Skeletal muscle cell (primary cell): ENCODE measurements around the gene MID1.

Experiments
- DNase-seq: peaks from one replicate; pipeline ENCODE4 v3.0.0-alpha.2; 2010; ENCODE audit warnings: low read depth
- H3K4me3 ChIP-seq: 2 replicates; pipeline ENCODE4 v1.5.1; 2011; ENCODE audit warnings: low read depth, mild to moderate bottlenecking, control low read depth, low read length, moderate library complexity

Gene MID1

DNA sequence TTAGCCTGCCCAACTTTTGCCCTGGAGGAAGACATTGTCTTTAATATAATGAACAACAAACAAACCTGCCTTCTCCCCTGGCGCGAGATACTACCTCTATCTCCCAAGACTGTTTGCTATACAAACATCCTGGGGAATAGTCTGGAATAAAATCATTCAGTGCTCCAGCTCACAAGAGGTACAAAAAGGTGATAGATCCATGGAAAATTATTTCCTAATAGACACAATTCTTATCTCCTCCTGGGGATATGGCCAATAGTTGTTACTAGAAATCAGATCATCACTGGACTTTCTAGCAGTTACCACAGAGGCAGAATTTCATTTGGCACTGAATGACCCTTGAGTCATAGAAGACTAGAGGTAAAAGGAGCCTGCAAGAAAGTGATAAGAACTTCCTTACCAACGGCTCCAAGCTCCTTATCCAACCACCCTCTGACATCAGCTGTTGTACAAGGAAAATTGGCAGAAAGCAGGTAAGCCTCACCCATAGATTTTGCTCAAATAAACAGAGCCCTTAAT, 38.1 kb downstream of the MID1 start:
- no peak overlapping the region for H3K4me3 ChIP-seq
- no peak for DNase-seq

DNA sequence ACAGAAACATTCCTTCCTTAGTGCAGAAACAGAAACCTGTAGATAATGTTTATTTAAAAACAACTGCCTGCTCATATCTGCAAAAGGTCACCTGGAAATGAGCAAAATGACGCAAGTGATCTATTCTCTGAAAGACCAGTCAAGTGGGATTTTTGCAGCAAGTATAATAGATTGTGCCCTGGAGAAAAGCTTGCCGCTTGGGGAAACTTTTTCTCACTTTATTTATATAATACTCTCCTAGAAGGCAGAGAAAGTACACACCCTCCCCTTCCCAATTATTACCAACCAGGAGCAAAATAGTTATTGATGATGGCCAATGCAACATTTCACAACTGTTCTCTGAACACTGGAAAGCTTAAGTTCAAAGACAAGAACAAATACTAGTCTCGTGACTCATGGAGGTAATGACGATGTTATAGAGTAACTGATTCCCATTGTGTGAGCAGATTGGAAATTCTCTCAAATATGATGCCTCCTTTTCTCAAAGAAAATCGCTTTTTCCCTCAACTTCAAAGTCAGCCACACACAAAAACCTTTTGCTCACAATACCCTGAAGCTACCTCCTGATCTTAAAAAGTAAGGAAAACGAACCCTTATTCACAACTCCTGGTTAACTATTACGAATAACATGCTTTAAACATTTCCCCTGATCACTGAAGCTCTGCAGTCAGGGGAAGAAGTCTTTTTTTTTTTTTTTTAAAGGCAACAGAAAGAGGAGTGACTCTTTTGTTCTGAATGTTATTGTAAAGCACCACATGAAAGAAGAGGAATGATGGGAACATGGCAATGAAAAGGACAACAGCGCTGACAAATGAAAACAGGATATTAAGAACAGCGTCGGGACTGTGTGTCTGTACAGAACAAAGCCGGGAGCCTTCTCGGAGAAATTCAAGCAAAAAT, 41.0 kb downstream of the MID1 start:
- no peak overlapping the region for H3K4me3 ChIP-seq
- peak; percentile 65 for DNase-seq

DNA sequence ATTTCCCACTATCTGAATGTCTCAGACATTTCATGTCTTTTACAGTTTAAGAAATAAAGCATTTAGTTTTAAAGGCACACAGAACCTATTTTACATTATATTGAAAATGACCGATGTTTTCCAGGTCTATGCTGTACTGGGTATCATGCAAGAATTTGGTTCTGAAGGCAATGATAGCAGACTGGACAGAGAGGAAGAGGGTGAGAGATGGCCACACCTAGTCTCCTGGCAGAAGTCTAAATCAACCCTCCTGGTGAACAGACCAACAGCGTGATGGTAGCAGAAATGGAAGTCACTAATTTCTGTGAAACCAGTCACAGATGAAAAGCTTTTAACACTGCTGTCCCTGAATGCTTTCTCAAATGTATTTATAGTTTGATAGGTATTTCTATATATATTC, 41.9 kb downstream of the MID1 start:
- DNase-seq: no peak
- no peak overlapping the region for H3K4me3 ChIP-seq

DNA sequence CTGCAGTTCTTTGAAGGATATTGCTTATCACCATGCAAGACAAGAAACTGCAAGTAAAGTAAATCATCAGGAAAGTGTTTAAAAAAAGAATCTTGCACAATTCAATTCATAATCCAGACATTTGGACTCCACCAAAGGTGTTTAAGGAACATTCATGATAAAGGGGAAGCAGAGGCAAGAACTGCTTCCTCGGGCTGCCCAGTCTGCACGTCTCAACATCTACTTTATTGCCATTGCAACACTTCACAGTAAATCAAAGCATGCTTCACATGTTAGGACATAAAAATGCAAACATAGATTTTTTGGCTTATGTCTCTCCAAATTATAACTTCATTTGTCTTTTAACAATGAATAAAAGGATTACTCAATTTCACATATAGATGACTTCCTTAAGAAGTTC, 42.5 kb downstream of the MID1 start:
- H3K4me3 ChIP-seq: no peak overlapping the region
- DNase-seq: no peak

DNA sequence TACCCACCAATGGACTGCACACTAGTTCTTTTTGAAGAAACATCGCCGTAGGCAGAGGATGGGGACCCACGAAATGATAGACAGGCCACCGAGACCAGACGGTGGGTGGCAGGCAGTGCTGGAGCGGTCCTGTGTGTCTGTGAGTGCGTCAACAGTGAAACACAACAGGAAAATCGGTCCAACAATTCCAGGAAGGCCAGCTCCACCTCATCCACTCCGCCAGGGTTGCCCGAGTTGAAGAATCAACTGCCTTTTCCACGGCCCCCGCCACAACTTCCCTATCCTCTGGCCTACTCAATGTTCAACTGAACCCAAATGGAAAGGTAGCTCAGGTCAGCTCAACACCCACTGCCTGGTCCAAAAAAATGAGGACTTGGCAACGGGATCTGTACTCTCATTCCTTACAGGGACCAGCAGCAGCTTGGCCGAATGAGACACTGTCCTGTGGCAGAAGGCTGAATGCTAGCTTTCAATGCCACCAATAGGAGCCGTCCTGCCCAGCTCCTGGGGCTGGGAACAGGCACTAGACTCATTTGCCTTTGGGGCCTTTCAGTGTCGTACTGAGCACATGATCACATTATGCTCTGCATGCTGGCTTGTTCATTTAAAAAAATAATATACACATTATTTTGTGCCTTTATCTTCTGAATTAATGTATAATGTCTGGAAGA, 43.5 kb downstream of the MID1 start:
- H3K4me3 ChIP-seq: no peak overlapping the region
- DNase-seq: no peak

DNA sequence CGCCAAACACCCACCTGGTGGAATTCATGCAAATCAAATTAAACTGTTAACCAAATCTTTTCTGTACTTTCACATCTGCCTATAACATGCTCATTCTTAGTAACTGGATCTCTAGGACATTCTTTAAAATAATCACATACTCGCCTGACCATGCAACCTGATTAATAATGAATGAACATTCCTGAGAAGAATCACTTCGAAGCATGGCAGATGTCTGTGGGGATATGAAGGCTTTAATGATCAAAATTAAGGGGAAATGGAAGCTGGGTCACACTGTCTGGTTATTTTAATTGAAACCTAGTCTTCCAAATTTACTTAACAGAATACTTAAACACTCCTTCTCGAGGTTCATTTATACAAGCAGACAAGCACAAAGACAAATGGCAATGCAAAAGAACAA, 44.2 kb downstream of the MID1 start:
- no peak overlapping the region for H3K4me3 ChIP-seq
- no peak for DNase-seq

DNA sequence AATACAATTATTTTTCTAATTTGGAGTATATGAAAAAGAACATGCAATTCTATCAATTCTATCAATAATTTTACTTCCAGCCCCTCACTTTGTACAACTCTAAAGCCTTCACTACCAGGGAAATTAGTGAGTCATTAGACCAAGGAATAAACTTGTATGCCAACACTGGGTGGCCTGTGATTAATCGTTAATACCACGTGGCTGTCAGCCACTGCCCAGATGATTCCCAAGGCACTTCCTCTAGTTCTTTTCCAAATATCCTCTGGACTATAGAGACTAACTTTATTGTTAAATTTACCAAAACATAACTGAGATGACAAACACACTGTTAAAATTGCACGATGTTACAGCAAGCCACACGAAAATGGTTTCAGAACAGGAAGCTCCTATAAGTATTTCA, 45.7 kb downstream of the MID1 start:
- no peak for DNase-seq
- no peak overlapping the region for H3K4me3 ChIP-seq

DNA sequence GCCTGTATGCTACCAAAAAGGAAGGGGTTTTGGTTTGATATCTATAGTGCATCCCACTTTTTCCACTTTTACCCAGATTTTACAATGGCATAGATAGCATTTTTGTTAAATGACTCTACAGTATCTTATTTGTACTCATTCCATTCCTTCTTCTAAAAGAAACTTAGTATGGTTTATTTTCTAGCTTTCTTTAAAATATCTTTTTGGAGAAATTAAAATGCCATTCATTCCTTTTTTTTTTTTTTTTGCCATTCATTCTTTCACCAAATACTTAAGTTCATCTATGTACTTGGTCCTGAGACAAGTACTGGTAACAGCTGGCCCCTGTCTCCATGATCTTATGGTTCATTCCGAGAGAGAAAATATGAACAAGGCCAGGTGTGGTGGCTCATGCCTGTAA, 49.1 kb downstream of the MID1 start:
- no peak for DNase-seq
- no peak overlapping the region for H3K4me3 ChIP-seq

DNA sequence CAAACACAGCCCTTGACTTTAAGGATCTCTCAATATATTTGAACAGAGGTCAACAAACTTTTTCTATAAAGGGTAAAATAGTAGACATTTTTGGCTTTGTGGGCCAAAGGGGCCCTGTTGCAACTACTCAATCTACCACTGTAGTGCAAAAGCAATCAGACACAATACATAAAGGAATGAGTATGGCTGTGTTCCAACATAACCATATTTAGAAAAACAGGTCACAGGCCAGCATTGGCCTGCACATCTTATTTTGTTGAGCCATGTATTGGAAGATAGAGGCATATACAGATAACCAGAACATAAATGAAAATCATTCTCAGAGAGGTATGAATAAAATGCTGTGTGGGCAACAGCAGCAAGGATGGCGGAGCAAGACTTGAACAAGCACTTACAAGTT, 49.8 kb downstream of the MID1 start:
- DNase-seq: no peak
- no peak overlapping the region for H3K4me3 ChIP-seq

DNA sequence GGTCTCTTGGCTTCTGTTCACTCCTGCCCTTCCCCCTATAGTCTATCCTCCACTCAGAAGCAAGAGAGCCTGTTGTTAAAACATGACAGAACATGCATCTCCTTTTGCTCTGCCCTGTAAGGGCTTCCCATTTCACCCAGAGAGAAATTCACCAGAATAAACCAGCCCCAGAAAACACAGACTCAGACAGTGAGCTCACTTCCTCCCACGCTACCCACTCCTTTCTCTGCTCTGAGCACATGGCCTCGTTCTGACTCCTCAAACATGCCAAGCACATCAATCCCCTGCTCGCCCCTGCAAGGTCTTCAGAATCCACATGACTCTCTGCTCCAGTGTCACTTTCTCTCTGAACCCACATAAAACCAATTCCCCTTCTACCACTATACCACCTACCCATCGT, 50.4 kb downstream of the MID1 start:
- DNase-seq: no peak
- H3K4me3 ChIP-seq: no peak overlapping the region

DNA sequence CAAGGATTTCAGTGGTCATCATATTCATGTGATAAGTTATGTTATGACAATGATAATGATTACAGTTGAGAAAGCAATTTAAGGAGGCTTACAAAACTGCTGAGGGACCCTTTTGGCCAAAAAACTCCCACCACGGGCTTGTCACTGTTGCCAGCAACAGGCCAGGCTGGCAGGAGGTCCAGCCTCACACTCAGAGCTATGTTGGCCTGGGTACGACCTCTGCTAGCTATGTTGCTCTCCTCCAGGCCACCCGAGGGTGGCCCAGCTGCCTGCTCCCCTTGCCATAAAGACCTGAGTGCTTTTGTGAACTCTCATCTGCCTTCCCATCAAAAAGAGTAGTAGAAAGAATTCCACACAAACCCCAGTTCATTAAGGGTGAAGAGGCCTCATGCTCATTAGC, 52.0 kb downstream of the MID1 start:
- H3K4me3 ChIP-seq: no peak overlapping the region
- DNase-seq: no peak

DNA sequence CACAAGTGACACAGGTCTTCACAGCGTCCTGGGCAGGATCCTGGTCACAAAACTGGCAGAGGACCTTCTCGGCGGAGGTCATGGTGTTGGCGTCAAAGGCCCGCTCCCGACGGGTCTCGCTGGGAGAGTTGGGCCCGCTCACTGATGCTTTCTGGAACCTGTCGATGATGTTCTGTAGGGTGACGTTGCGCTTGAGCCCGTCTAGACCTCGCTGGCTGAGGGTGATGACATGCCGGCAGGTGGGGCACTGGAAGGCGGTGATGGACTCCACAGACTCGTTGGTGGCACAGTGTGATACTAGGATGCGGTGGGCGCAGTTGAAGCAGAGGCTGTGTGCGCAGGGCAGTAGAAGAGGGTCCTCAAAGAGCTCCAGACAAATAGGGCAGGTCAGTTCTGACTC, 53.2 kb downstream of the MID1 start:
- no peak overlapping the region for H3K4me3 ChIP-seq
- DNase-seq: no peak

DNA sequence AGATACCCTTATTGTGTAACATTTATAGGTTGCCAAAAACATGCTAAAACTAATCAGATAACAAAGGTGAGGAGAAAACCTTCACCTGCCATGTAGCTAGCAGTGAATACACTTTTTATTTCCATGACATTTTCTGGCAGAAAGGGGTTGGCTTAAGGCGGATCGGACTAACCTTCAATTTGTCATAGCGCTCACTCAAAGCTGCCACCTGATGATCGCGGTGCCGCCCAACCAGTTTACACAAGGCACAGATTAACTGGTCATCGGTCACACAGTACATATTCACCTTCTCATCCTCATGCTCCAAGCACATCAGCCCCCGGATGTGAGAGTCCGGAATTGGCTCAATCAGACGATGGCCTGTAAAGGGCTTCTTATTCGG, 53.7 kb downstream of the MID1 start:
- DNase-seq: no peak
- no peak overlapping the region for H3K4me3 ChIP-seq

DNA sequence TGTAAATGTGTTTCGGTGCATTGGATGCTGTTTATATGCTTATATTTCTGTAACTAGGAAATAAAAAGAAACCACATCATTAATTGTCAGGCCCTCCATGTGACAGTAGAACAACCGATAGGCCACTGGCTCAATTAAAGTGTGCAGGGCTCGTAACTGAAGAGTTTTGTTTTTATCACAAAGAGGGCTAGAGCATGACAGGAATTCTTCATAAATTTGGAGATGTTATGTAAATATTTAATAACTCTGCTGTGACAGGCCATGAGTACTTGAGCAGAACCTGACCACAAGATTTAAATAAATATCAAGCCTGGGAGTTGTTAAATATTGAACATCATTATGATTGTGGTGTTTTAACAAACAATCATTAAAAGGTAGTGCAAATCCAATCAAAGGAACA, 55.9 kb downstream of the MID1 start:
- H3K4me3 ChIP-seq: no peak overlapping the region
- no peak for DNase-seq

DNA sequence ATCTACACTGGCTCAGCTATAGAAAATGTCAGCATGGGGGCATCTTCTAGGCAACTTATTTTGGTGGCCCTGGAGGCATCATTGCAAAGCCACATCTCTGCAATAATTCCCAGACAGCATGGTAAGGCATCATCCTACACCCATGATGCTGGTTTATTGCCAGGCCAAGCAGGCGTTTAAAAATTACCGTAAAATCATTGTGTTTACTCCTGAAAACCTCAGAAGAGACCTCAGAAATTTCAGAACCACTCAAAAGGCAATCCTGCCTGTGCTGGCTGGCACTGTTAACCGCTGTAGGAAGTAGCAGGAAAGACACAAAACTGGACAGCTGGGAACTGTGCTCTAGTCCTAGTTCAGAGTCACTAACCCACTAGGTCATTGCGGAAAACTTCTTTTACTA, 63.2 kb downstream of the MID1 start:
- no peak overlapping the region for H3K4me3 ChIP-seq
- no peak for DNase-seq

DNA sequence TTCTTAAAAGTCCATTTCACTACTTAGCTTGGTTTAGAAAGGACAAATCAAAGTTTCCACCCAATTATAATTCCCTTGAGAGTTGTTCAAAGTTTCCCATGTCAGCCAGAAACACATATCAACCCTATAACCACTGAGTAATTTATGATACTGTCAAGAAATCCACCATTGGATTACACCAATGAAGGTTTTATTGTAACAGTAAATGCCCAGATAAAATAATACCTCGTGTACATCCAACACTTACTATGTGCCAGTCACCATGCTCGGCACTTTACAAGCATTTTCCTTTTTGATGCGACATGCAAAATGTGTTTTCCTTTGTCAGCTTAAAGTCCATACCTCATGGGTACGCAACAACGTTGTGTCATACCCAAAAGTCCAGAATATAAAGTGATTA, 64.0 kb downstream of the MID1 start:
- H3K4me3 ChIP-seq: no peak overlapping the region
- DNase-seq: no peak

DNA sequence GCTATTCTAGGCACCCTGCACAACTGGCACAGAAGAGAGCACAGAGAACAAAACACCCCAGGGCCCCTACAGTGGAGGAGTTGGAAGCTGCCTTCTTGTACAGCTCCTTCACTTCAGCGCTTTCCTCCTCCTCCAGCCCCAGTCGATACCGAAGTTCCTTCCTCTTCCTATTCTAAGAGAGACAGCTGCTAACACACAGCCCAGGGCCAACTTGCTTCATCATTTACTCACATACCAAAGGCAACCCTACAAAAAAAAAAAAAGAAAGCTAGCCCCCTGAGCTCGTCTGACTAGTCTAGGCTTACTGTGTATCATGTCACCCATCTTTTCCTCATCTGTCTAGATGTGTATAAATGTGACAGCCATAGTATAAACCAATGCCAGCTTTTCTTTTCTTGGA, 64.5 kb downstream of the MID1 start:
- H3K4me3 ChIP-seq: no peak overlapping the region
- DNase-seq: no peak

DNA sequence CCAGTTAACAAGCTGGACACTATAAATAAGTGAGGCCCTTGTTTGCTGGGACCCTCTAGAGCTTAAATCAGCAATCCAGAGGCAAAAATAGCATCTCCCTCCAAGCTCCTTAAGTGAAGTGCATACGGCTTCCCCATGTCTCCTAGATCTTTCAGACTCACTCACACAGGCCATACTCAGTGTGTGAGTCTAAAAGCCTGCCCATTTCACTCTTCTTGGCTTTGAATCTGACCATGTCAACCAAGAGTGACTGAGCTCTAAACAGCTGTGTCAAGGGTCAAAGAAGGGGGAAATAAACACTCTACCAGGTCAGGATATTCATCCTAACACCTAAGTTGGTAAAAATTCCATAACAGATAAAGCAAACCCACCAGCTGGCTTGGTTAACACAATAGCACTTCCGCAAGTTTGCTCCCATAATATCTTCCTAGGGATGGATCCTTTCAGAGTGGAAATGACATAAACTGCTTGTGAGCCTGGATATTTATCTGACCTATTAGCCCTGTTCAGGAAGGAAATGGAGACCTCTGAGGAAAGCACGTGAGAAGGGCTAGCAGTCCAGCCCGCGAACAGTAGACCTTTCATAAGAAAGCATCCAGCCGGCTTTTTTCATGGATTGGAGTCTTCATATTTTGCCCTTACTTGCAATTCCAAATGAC, 65.6 kb downstream of the MID1 start:
- no peak overlapping the region for H3K4me3 ChIP-seq
- no peak for DNase-seq

DNA sequence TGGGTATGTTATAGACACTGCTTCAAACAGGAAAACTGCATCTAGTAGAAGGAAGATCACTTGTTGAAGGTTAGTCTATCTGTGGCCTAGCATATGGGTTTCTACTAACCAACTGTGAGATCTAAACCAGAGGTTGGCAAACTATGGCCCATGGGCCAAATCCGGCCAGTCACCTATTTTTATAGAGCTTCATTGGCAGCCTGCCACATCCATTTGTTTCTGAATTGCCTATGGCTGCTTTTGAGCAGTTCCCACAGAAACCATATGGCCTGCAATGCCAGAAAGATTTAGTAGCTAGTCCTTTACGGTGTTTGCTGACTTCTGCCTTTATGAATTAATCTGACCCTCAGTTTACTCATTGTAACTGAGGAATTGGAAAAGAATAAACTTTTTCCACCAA, 71.1 kb downstream of the MID1 start:
- DNase-seq: no peak
- H3K4me3 ChIP-seq: no peak overlapping the region

DNA sequence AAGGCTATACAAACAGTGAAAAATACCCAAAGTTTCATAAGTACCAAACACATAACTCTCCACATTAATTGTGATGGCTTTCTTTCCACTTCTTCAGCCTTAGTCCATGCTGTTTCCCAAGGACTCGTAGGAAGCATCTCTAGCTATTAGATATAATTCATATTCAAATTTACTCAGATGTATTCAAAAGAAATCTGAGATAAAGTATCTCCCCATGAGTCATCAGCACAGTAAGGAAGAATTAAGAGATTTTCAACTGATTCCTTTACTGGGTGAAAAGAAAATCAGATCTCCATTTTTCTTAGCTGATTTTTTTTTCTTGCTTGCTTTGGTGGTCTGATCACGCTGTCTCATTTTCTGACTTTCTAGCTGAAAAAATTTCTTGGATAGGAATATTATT, 71.7 kb downstream of the MID1 start:
- DNase-seq: no peak

DNA sequence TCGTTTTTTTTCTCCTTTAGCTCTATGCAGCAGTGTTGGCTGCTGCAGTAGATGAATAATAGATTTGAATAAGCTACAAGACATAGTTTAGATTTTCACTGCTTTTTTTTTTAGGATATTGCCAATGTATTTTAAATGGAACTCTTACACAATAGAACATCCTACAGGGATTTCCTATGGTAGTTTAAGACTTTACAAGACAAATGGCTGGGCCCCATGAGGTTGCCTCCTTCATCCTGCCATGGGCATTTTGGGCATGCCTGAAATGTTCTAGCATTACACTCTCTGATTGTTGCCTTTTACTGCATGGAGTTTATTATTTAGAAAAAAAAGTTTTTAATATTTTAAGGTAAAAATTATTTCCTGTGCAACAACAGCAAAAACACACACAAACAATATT, 74.5 kb downstream of the MID1 start:
- DNase-seq: no peak
- no peak overlapping the region for H3K4me3 ChIP-seq

More for the DNA sequence above, 71.7 kb downstream of the MID1 start:
- H3K4me3 ChIP-seq: no peak overlapping the region
